Activated B cell treated with CpG ODN at 0.5 μM for 24 hours (primary cell): ENCODE results near the gene NFAM1. TPM values are rescaled to one million over a fixed set of nuclear protein-coding genes. Genes with fewer than 3 reads are reported as not detected.

Source experiments
- ATAC-seq: fragments of 200-7000 bp; cut with Tn5 transposase; one replicate; pipeline ENCODE4 v1.10.0; 2021; ENCODE audit warnings: low read depth, mild to moderate bottlenecking, moderate library complexity
- CTCF ChIA-PET: fragments of 350-600 bp; sonication (Branson Sonifier 250); formaldehyde crosslinking; loops from one replicate; lab custom pipeline; 2021; ENCODE audit warnings: antibody characterized with exemption; lab: Charles Lee
- POLR2A ChIA-PET: fragments of 350-600 bp; sonication (Branson Sonifier 250); formaldehyde crosslinking; loops from one replicate; lab custom pipeline; 2021; ENCODE audit warnings: antibody characterized with exemption; lab: Charles Lee
- DNase-seq: peaks from one replicate; pipeline ENCODE4 v3.0.0; 2022
- H3K27ac Mint-ChIP-seq: one replicate; pipeline ENCODE4 v1.8.0; 2020; ENCODE audit warnings: mixed read lengths
- H3K27me3 Mint-ChIP-seq: one replicate; pipeline ENCODE4 v1.8.0; 2021; ENCODE audit warnings: mixed read lengths
- H3K36me3 Mint-ChIP-seq: one replicate; pipeline ENCODE4 v1.8.0; 2021; ENCODE audit warnings: low read depth, mixed read lengths
- H3K4me1 Mint-ChIP-seq: one replicate; pipeline ENCODE4 v1.8.0; 2021; ENCODE audit warnings: mixed read lengths
- H3K4me3 Mint-ChIP-seq: one replicate; pipeline ENCODE4 v1.8.0; 2020; ENCODE audit warnings: mild to moderate bottlenecking, mixed read lengths
- H3K9me3 Mint-ChIP-seq: one replicate; pipeline ENCODE4 v1.8.0; 2020; ENCODE audit warnings: mixed read lengths
- CTCF ChIP-seq: fragments of 200-600 bp; IDR thresholded peaks from one replicate; pipeline ENCODE4 v1.8.0; 2022; ENCODE audit warnings: antibody characterized with exemption, mild to moderate bottlenecking
- intact Hi-C: fragments of 100-400 bp; cut with micrococcal nuclease; formaldehyde crosslinking; loops from one replicate; pipeline ENCODE4 v1.15.1; 2024
- total RNA-seq: library from RNA; stranded (reverse); gene quantifications from 2 replicates; pipeline ENCODE4 v1.2.3, GENCODE V29; 2022

NFAM1 gene
- total RNA-seq, 1 donor from 2014 or later: 0.18 TPM

- Mint-ChIP-seq H3K27ac (no peak overlapping the region), H3K4me1 (peaks cover 20% of the 10 kb centered on the region), H3K9me3 (no peaks in the 10 kb centered on the region), H3K27me3 (peaks cover 8% of the 10 kb centered on the region), H3K4me3 (no peak overlapping the region), H3K36me3 (no peaks in the 10 kb centered on the region)
- intact Hi-C loops: no loop called here
- TF ChIP-seq CTCF: no peak
- ChIA-PET POLR2A (no interaction called here), CTCF (no interaction called here)
- ATAC-seq (no peak), DNase-seq (no peak)
These were observed 13.9 kb upstream of the NFAM1 start for GRCh38 chr22:42446151-42446550.

GRCh38 chr22:42444077-42444904 lies 12.1 kb upstream of the NFAM1 start:
- Mint-ChIP-seq H3K9me3 (no peaks in the 10 kb centered on the region), H3K27me3 (peaks cover 7% of the 10 kb centered on the region), H3K4me1 (peaks cover 33% of the 10 kb centered on the region), H3K27ac (no peak overlapping the region), H3K36me3 (no peaks in the 10 kb centered on the region), H3K4me3 (peak overlapping the region; percentile 69)
- ATAC-seq (peak; percentile 84), DNase-seq (peak; percentile 58)
- CTCF ChIA-PET: interaction anchor here (0.7 to 2.7 kb wide), 17 partner anchors 9 to 747 kb away, joined by 3 to 21 read pairs (median 4); partner anchors contain the start of genes NDUFA6 and SMIM45
- TF ChIP-seq CTCF: no peak
- intact Hi-C loops: loop anchor here (1.0 to 5.0 kb wide), 3 partner anchors 108 to 487 kb away; partner anchors contain the start of genes NDUFA6 and SERHL2
- POLR2A ChIA-PET: interaction anchor here (0.6 to 3.1 kb wide), 9 partner anchors 14 to 1384 kb away, joined by 3 to 24 read pairs (median 4); partner anchors contain the start of genes NDUFA6 and POLDIP3

GRCh38 chr22:42443240-42444076 lies 11.3 kb upstream of the NFAM1 start:
- H3K27me3 Mint-ChIP-seq: peaks cover 7% of the 10 kb centered on the region
- ChIA-PET POLR2A (interaction anchor here (0.5 to 3.1 kb wide), 5 partner anchors 66 to 353 kb away, joined by 3 to 24 read pairs (median 6); partner anchors contain the start of genes NDUFA6 and POLDIP3), CTCF (interaction anchor here (0.8 to 2.7 kb wide), 10 partner anchors 10 to 746 kb away, joined by 3 to 21 read pairs (median 4); partner anchors contain the start of gene NDUFA6)
- no peak overlapping the region for H3K4me3 Mint-ChIP-seq
- peaks cover 39% of the 10 kb centered on the region for H3K4me1 Mint-ChIP-seq
- no peak for TF ChIP-seq CTCF
- DNase-seq (no peak), ATAC-seq (no peak)
- H3K9me3 Mint-ChIP-seq: no peaks in the 10 kb centered on the region
- H3K27ac Mint-ChIP-seq: no peak overlapping the region
- intact Hi-C loops: loop anchor here (1.0 to 5.0 kb wide), 3 partner anchors 109 to 486 kb away; partner anchors contain the start of genes NDUFA6 and SERHL2
- H3K36me3 Mint-ChIP-seq: no peaks in the 10 kb centered on the region

- Mint-ChIP-seq H3K9me3 (no peaks in the 10 kb centered on the region), H3K27ac (no peak overlapping the region), H3K36me3 (no peaks in the 10 kb centered on the region), H3K4me1 (peaks cover 44% of the 10 kb centered on the region), H3K4me3 (no peak overlapping the region), H3K27me3 (peaks cover 7% of the 10 kb centered on the region)
- intact Hi-C loops: loop anchor here (5.0 kb wide), 2 partner anchors 110 to 485 kb away; partner anchors contain the start of gene SERHL2
- TF ChIP-seq CTCF: no peak
- DNase-seq (no peak), ATAC-seq (no peak)
- ChIA-PET CTCF (interaction anchor here (1.5 to 2.7 kb wide), 3 partner anchors 165 to 352 kb away, joined by 3 to 21 read pairs (median 10); partner anchors contain the start of gene NDUFA6), POLR2A (interaction anchor here (1.2 to 3.1 kb wide), 2 partner anchors 271 to 353 kb away, joined by 3 to 24 read pairs; partner anchors contain the start of gene NDUFA6)
These were observed 10.5 kb upstream of the NFAM1 start for GRCh38 chr22:42442748-42443147.
